Brain microvascular endothelial cell (primary cell): ENCODE results near the gene YPEL1.
"Not testable (repeated sequence)": the region's sequence is repeated elsewhere in the genome, so short reads cannot be mapped to it uniquely, and the experiment has no call there.

Source experiments
- DNase-seq: peaks from one replicate; pipeline ENCODE4 v3.0.0-alpha.2; 2020
- H3K27ac ChIP-seq: fragments of 250-450 bp; sonication (Bioruptor Pico); 2 replicates; pipeline ENCODE4 v1.5.1; 2020; ENCODE audit warnings: mild to moderate bottlenecking, moderate library complexity
- H3K27me3 ChIP-seq: fragments of 250-450 bp; sonication (Bioruptor Pico); replicated peaks from 2 replicates; pipeline ENCODE4 v1.5.1; 2020; ENCODE audit warnings: mild to moderate bottlenecking
- H3K36me3 ChIP-seq: fragments of 250-450 bp; sonication (Bioruptor Pico); replicated peaks from 2 replicates; pipeline ENCODE4 v1.5.1; 2020; ENCODE audit warnings: mild to moderate bottlenecking
- H3K4me3 ChIP-seq: 2 replicates; pipeline ENCODE4 v1.5.1; 2011; ENCODE audit warnings: low read depth, mild to moderate bottlenecking, control low read depth, low read length, moderate library complexity
- CTCF ChIP-seq: IDR thresholded peaks from 2 replicates; pipeline ENCODE4 v1.5.1; 2011; ENCODE audit warnings: low read depth, mild to moderate bottlenecking, moderate library complexity, low read length, control low read depth, inconsistent platforms; ENCODE audit errors: missing control alignments
- in situ Hi-C: cut with HindIII; loops from 2 replicates; pipeline ENCODE4 v1.10.0; 2017; ENCODE audit warnings: low sequenced_read_pairs, low pct_ligation_motif_present

The YPEL1 gene

GRCh38 chr22:21745948-21746347 lies 10.4 kb upstream of the YPEL1 start:
- in situ Hi-C loops, result no loop called here
- Histone ChIP-seq H3K27me3 (peaks cover 4% of the 10 kb centered on the region), H3K4me3 (no peak overlapping the region), H3K27ac (no peak overlapping the region), H3K36me3 (no peaks in the 10 kb centered on the region)
- no peak for TF ChIP-seq CTCF
- no peak for DNase-seq

GRCh38 chr22:21744917-21745316 lies 9.3 kb upstream of the YPEL1 start:
- H3K27me3 ChIP-seq, DNase-seq, in situ Hi-C loops, H3K36me3 ChIP-seq, H3K4me3 ChIP-seq: not testable (repeated sequence)
- H3K27ac ChIP-seq, result peak overlapping the region; percentile 59

- H3K36me3 ChIP-seq, result no peaks in the 10 kb centered on the region
- H3K27me3 ChIP-seq, result peaks cover 4% of the 10 kb centered on the region
- no peak overlapping the region for H3K27ac ChIP-seq
- H3K4me3 ChIP-seq, result no peak overlapping the region
- in situ Hi-C loops, result no loop called here
- no peak for DNase-seq
- no peak for TF ChIP-seq CTCF
Measured at GRCh38 chr22:21741790-21742189, 6.2 kb upstream of the YPEL1 start.

- Histone ChIP-seq H3K36me3 (no peaks in the 10 kb centered on the region), H3K27ac (no peak overlapping the region), H3K4me3 (no peak overlapping the region), H3K27me3 (peaks cover 4% of the 10 kb centered on the region)
- in situ Hi-C loops, result no loop called here
- DNase-seq, result no peak
- no peak for TF ChIP-seq CTCF
Measured at GRCh38 chr22:21741059-21741458, 5.5 kb upstream of the YPEL1 start.

- Histone ChIP-seq H3K27ac (no peak overlapping the region), H3K36me3 (no peaks in the 10 kb centered on the region), H3K4me3 (no peak overlapping the region), H3K27me3 (peaks cover 4% of the 10 kb centered on the region)
- in situ Hi-C loops, result no loop called here
- DNase-seq, result no peak
- no peak for TF ChIP-seq CTCF
Measured at GRCh38 chr22:21739828-21740377, 4.3 kb upstream of the YPEL1 start.

GRCh38 chr22:21738966-21739365 lies 3.4 kb upstream of the YPEL1 start:
- H3K36me3 ChIP-seq, result no peaks in the 10 kb centered on the region
- TF ChIP-seq CTCF, result no peak
- H3K27me3 ChIP-seq, result peaks cover 9% of the 10 kb centered on the region
- H3K4me3 ChIP-seq, result no peak overlapping the region
- in situ Hi-C loops, result no loop called here
- no peak for DNase-seq
- H3K27ac ChIP-seq, result no peak overlapping the region
